Measurements from ENCODE around the gene HS6ST1. TPM values are rescaled to one million over a fixed set of nuclear protein-coding genes. Genes with fewer than 3 reads are reported as not detected.

HS6ST1 gene
- total and polyA plus RNA-seq, 10 donors, result 7.2 to 99.5 (median 57.0) TPM

DNA sequence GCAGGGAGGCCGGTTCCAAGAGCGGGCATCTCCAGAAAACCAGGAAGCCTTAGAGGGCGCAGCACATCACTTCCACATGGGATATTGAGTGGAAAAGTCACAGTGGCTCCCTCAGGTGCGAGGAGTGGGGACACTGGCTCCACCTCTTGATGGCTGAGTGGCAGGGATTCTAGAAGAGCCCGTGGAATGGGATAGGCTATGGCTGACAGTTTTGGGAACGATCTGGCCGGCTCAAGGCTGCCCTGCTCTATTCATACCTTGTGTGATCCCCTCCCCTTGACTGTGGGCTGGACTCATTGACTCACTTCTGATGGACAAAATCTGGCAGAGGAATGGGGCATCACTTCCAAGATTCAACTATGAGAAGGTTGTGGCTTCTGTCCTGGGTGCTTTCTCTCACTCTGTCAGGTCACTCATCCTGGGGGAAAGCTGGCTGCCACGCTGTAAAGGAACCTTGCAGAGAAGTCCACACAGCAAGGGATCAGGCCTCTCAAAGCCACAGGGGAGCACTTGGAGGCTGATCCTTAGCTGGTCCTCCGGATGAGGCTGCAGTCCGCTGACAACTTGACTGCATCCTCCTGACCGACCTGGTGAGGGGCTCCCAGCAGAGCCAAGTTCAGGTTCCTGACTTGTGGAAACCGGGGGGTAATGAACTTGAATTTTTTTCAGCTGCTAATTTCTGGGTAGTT lies 46.7 kb upstream of the HS6ST1 start:
- Histone ChIP-seq H3K36me3 (no peaks in the 10 kb centered on the region), H3K4me1 (peaks cover 0 to 10% (median 3%) of the 10 kb centered on the region in 6 donors), H3K9me3 (no peaks in the 10 kb centered on the region), H3K4me3 (no peak overlapping the region), H3K27ac (no peak overlapping the region), H3K27me3 (replicated peaks in 1 of 7) (peaks cover 0 to 11% (median 0%) of the 10 kb centered on the region in 7 donors)
- intact Hi-C loops (cut with DNase I; ENCODE audit: low total_unique reads), result no loop called here
- no peak for DNase-seq
- WGBS, 5 donors, result 85 to 96% (median 88%) methylated on average over 10 to 12 of the region's 12 CpGs
- TF ChIP-seq, protein P1, sequence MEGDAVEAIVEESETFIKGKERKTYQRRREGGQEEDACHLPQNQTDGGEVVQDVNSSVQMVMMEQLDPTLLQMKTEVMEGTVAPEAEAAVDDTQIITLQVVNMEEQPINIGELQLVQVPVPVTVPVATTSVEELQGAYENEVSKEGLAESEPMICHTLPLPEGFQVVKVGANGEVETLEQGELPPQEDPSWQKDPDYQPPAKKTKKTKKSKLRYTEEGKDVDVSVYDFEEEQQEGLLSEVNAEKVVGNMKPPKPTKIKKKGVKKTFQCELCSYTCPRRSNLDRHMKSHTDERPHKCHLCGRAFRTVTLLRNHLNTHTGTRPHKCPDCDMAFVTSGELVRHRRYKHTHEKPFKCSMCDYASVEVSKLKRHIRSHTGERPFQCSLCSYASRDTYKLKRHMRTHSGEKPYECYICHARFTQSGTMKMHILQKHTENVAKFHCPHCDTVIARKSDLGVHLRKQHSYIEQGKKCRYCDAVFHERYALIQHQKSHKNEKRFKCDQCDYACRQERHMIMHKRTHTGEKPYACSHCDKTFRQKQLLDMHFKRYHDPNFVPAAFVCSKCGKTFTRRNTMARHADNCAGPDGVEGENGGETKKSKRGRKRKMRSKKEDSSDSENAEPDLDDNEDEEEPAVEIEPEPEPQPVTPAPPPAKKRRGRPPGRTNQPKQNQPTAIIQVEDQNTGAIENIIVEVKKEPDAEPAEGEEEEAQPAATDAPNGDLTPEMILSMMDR (IDR thresholded peaks at IDR 0.05 in 8 of 11, conservative IDR thresholded peaks at IDR 0.05 in 3 of 11), result no peak
- TF ChIP-seq POLR2A (IDR thresholded peaks at IDR 0.05), result no peak
- TF ChIP-seq POLR2AphosphoS5 (IDR thresholded peaks at IDR 0.05), result no peak

DNA sequence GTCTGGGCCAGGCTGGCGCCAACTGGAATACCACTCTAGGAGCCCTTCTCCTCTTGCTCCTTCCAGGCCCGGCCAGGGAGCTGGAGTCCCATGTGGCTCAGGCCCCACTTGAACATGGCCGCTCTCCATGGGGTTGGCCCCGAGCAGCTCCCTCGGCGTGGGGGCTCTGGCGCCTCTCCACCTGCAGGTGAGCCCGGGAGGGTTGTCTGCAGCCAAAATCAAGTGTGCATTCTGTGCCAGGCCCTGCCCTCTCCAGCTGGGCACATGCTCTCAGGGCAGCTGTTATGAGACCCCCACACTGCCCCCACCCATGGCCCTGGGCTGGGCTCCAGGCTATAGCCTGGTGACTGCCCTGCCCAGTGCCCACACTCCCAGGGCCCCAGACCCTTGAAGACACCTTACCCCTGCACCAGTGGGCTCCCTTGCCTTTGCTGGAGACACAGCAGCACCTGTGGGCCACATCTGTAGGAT lies 45.8 kb upstream of the HS6ST1 start:
- peaks cover 0 to 2% (median under 1%) of the 10 kb centered on the region in 6 donors for H3K4me1 ChIP-seq
- peak; percentile 69 for DNase-seq
- peaks cover 0 to 11% (median 0%) of the 10 kb centered on the region in 7 donors for H3K27me3 ChIP-seq (replicated peaks in 1 of 7)
- TF ChIP-seq, protein P1 (IDR thresholded peaks at IDR 0.05 in 8 of 11, conservative IDR thresholded peaks at IDR 0.05 in 3 of 11), result no peak
- TF ChIP-seq POLR2AphosphoS5 (IDR thresholded peaks at IDR 0.05), result no peak
- no peak for TF ChIP-seq POLR2A (IDR thresholded peaks at IDR 0.05)
- H3K9me3 ChIP-seq, result no peaks in the 10 kb centered on the region
- H3K27ac ChIP-seq, result no peak overlapping the region
- no peak overlapping the region for H3K4me3 ChIP-seq
- 81 to 96% (median 92%) methylated on average over 7 to 8 of the region's 8 CpGs for WGBS, 5 donors
- intact Hi-C loops (cut with DNase I; ENCODE audit: low total_unique reads), result no loop called here
- H3K36me3 ChIP-seq, result no peaks in the 10 kb centered on the region

DNA sequence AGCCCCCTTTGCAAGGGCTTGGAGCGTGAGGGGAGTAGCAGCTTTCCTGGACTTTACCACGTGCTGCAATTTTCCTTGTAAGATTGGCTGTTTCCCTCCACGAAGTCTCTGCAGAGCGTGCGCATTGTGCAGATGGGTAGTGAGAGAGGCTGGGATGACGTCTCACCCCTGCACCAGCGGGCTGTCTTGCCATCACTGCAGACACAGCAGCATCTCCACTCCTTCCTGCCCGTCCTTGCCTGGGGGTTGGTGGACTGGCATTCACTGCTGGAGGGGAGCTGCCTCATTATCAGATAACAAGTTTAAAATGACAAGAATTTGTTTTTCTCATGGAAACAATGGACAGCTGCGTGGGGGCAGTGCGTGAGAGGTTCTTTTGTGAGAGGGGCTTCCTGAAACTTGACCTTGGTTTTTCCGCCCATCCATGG lies 45.3 kb upstream of the HS6ST1 start:
- intact Hi-C loops (cut with DNase I; ENCODE audit: low total_unique reads), result no loop called here
- no peaks in the 10 kb centered on the region for H3K36me3 ChIP-seq
- H3K9me3 ChIP-seq, result no peaks in the 10 kb centered on the region
- no peak overlapping the region for H3K4me3 ChIP-seq
- DNase-seq, result no peak
- no peaks in the 10 kb centered on the region for H3K4me1 ChIP-seq
- 74 to 96% (median 81%) methylated on average over 10 to 11 of the region's 11 CpGs for WGBS, 5 donors
- peak overlapping the region in 1 of 8 donors; percentile 53 for H3K27ac ChIP-seq
- TF ChIP-seq POLR2AphosphoS5 (IDR thresholded peaks at IDR 0.05), result no peak
- TF ChIP-seq, protein P1 (IDR thresholded peaks at IDR 0.05 in 8 of 11, conservative IDR thresholded peaks at IDR 0.05 in 3 of 11), result no peak
- TF ChIP-seq POLR2A (IDR thresholded peaks at IDR 0.05), result no peak
- H3K27me3 ChIP-seq (replicated peaks in 1 of 7), result peaks cover 0 to 11% (median 0%) of the 10 kb centered on the region in 7 donors

- TF ChIP-seq POLR2AphosphoS5 (IDR thresholded peaks at IDR 0.05), result no peak
- no peak for TF ChIP-seq POLR2A (IDR thresholded peaks at IDR 0.05)
- TF ChIP-seq, protein P1 (IDR thresholded peaks at IDR 0.05 in 8 of 11, conservative IDR thresholded peaks at IDR 0.05 in 3 of 11), result no peak
- no peaks in the 10 kb centered on the region for H3K9me3 ChIP-seq
- H3K36me3 ChIP-seq, result no peaks in the 10 kb centered on the region
- intact Hi-C loops (cut with DNase I; ENCODE audit: low total_unique reads), result no loop called here
- H3K27me3 ChIP-seq (replicated peaks in 1 of 7), result peaks cover 0 to 11% (median 0%) of the 10 kb centered on the region in 7 donors
- no peak overlapping the region for H3K4me3 ChIP-seq
- no peaks in the 10 kb centered on the region for H3K4me1 ChIP-seq
- WGBS, 5 donors, result 58 to 82% (median 64%) methylated on average over 5 to 6 of the region's 6 CpGs
- H3K27ac ChIP-seq, result peak overlapping the region in 4 of 8 donors; percentile 20 to 53 (median 42)
- DNase-seq, result no peak
These were observed 44.2 kb upstream of the HS6ST1 start for GRCh38 chr2:128362889-128363228.

Measured in spleen (tissue), 11 donors.